C4-2B (cell line): ENCODE data around the gene SERPINA4.

Experiments used
- H3K27ac ChIP-seq: fragments of 450-650 bp; 2 replicates; pipeline ENCODE4 v1.5.1; 2017
- ZFX ChIP-seq: fragments of 450-650 bp; IDR thresholded peaks from 2 replicates; pipeline ENCODE4 v1.6.1; 2017
- TF ChIP-seq, protein P1 (sequence below): fragments of 450-650 bp; conservative IDR thresholded peaks from 2 replicates; pipeline ENCODE4 v1.5.1; 2017; ENCODE audit warnings: mild to moderate bottlenecking

Gene SERPINA4

DNA sequence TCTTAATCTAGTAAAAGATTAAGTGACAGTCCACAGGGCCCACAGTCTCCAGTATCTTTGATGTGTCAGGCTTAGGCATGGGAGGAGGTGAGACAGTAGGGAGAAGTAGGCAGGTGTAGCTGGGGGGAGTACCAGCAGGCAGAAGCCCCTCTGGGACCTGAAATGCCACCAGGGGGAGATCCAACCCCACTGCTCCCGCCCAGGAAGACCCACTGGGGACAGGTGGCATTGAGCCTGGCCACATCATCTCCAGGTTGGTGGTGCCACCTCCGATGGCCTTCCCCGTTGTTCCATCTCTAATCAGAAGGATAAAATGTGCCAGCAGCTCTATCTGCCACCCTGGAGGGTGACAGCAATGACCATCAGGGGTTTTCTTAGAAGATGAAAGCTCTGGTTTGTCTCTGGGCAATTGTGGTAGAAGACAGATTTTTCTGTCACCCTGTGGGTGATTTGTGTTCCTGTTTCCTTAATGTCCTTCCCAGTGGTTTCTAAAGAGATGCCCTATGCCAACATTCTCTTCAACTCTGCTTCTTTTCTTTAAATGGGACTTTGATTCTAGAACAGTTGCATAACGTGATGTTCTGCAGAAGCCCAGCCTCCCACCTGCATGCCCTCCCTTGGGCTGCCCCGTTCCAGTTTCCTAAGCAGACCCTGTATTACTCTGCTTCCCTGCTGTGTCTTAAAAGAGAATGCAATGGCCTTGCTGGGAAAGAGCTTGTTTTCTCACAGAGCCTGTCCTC, 39.7 kb upstream of the SERPINA4 start:
- no peak overlapping the region for H3K27ac ChIP-seq
- no peak for TF ChIP-seq ZFX
- TF ChIP-seq, protein P1, sequence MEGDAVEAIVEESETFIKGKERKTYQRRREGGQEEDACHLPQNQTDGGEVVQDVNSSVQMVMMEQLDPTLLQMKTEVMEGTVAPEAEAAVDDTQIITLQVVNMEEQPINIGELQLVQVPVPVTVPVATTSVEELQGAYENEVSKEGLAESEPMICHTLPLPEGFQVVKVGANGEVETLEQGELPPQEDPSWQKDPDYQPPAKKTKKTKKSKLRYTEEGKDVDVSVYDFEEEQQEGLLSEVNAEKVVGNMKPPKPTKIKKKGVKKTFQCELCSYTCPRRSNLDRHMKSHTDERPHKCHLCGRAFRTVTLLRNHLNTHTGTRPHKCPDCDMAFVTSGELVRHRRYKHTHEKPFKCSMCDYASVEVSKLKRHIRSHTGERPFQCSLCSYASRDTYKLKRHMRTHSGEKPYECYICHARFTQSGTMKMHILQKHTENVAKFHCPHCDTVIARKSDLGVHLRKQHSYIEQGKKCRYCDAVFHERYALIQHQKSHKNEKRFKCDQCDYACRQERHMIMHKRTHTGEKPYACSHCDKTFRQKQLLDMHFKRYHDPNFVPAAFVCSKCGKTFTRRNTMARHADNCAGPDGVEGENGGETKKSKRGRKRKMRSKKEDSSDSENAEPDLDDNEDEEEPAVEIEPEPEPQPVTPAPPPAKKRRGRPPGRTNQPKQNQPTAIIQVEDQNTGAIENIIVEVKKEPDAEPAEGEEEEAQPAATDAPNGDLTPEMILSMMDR: no peak

DNA sequence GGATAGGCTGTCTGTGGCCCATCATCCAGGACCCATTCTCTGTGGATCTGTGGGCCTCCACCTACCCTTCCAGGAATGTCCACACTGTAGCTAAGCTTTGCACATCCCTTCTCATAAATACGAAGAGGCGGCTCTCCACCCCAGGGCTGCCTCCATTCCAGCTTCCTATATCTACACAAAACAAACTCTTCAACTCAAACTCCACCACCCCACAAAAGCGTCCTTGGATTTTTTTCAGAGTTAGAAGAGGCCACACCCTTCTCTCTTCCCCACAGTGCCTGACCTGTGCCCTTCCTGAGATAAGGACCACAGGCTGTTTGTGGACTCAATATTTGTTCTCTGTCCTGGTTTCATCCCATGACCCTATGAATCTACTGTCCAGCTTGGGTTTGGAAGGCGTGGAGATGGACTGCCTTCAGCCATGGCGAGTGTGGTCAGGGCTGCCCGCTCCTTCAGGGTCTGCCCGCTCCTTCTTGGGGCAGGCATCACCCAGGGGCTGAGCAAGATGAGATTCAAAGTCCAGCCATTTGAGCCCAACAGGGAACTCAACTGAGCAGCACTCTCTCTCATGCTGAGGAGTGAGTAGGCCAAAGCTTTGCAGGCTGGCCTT, 39.0 kb upstream of the SERPINA4 start:
- H3K27ac ChIP-seq: no peak overlapping the region
- TF ChIP-seq ZFX: no peak
- TF ChIP-seq, protein P1: no peak

DNA sequence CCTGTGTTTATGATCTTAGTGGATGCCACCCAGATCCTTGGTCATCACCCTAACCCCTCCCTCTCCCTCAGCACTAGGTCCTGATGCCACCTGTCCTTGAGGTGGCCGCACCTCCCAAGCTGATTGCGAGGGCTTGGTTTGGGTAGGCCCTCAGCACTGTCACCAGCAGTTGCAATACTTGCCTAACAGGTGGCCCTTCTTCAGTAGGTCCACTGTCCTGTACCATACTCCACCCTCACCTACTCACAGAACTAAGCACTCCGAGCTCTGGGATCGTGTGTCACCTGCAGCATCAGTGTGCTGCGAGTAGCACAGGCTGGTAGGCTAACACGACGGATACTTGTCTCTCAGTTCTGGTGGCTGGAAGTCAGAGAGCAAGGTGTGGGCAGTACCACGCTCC, 38.0 kb upstream of the SERPINA4 start:
- H3K27ac ChIP-seq: no peak overlapping the region
- TF ChIP-seq ZFX: no peak
- TF ChIP-seq, protein P1: no peak

DNA sequence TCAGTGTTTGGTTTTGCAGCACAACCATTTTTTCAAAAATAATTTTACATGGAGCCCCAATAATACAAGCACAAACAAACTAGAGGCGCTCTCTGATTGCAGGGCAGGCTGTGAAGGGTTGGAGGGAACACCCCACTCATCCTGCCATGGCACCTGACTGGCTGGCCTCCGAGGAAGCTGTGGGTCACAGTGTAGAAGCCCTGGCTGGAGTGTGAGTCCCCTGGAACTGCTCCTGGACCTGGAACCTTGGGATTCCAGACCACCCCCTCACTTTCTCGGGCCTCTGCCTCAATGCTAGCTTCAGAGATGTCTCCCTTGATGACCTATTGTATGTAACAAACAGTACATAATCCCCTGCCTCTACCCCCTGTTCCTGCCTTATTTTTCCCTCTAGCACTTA, 37.1 kb upstream of the SERPINA4 start:
- no peak overlapping the region for H3K27ac ChIP-seq
- TF ChIP-seq ZFX: no peak
- TF ChIP-seq, protein P1: no peak

DNA sequence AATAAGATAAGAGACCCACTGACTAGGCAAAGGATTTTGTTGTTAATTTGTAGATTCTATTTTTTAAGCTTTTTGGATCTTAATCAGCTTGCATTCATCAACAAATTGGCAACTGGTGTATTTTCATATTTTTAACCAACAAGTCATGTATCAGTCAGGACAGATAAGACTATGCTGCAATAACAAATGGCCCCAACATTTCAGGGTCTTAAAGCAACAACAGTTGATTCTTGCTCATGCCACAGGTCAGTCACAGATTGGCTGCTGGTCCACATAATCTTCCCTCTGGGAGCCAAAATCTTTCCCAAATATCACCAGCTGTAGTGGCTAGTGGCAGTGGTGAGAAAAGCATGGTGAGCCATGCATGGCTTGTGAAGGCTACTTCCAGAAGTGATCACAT, 30.1 kb upstream of the SERPINA4 start:
- no peak overlapping the region for H3K27ac ChIP-seq
- no peak for TF ChIP-seq ZFX

DNA sequence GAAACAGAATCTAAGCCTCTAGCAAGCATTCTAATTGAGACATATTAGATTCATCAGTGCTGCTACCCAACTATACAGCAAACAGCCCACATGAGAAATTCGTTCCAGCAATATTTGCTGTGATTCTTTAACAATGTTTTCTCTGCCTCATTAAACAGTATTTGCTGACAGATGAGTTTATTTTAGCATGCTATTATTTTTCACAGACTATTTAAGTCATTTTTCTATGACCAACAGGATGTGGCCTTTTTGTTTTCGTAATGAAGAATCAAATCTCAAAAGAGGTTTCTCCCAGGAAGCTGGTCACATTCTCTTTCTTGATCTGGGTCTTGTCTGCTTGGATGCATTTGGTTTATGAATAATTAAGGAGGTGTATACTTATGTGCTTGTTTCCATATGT, 28.8 kb upstream of the SERPINA4 start:
- TF ChIP-seq, protein P1: no peak
- no peak for TF ChIP-seq ZFX
- H3K27ac ChIP-seq: no peak overlapping the region

DNA sequence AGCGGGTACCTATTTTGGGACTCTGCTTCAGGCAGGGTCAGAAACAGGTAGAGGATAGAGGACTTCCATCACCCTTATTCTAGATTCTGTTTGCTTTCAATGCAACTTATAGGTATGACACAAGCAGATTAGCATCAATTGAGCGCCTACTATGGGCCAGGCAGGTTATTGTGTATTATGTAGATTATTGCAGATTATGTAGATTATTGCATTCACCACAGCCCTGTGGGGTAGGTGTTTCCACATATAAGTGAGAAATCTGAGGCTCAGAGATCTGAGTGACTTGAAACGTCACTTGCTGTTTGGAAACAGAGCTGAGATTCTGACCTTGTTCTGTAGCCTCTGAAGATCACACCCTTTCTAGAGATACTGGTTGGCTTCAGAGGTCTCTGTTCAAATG, 25.7 kb upstream of the SERPINA4 start:
- no peak for TF ChIP-seq ZFX
- TF ChIP-seq, protein P1: no peak
- no peak overlapping the region for H3K27ac ChIP-seq

DNA sequence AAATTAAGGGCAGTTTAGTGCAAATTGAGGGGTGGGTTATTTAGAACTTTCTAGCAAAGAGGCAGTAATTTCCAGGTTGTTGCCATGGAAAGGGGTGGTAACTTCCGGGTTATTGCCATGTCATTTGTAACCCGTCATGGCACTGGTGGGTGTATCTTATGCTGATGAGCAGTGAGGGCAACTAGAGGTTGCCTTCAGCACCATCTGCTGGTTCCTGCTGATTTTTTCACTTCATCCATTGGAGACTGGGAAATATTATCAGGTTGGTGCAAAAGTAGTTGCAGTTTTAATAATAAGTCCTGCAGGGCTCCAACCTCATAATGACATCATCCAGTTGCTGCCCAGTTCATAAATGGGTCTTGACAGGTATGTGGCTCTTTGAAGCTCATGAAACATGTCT, 24.4 kb upstream of the SERPINA4 start:
- TF ChIP-seq, protein P1: no peak; the same call in 1 of the 2 replicates
- no peak for TF ChIP-seq ZFX
- no peak overlapping the region for H3K27ac ChIP-seq
